ENCODE data around the gene FAM169A.

The FAM169A gene

GRCh38 chr5:74829413-74829812 lies 36.8 kb downstream of the FAM169A start (continued):
- TF ChIP-seq POU6F1 (CRISPR knock-in tag; IDR thresholded peaks at IDR 0.05; ENCODE audit: borderline replicate concordance, low read depth), result no peak
- TF ChIP-seq ESRRG (CRISPR knock-in tag; IDR thresholded peaks at IDR 0.05), result no peak
- TF ChIP-seq GLIS3 (CRISPR knock-in tag; IDR thresholded peaks at IDR 0.05), result no peak
- no peak for TF ChIP-seq BACH2 (CRISPR knock-in tag; IDR thresholded peaks at IDR 0.05; ENCODE audit: borderline replicate concordance)
- TF ChIP-seq ZNF565 (CRISPR knock-in tag; conservative IDR thresholded peaks at IDR 0.05; ENCODE audit: low read depth), result no peak
- TF ChIP-seq ARNTL (CRISPR knock-in tag; IDR thresholded peaks at IDR 0.05; ENCODE audit: borderline replicate concordance, low read depth), result no peak
- TF ChIP-seq CSDC2 (CRISPR knock-in tag; IDR thresholded peaks at IDR 0.05), result no peak
- TF ChIP-seq TCF4 (CRISPR knock-in tag; IDR thresholded peaks at IDR 0.05; ENCODE audit: borderline replicate concordance), result no peak
- no peak for TF ChIP-seq ZNF8 (CRISPR knock-in tag; IDR thresholded peaks at IDR 0.05)

GRCh38 chr5:74822288-74822687 lies 43.9 kb downstream of the FAM169A start:
- TF ChIP-seq ZFP3 (CRISPR knock-in tag; IDR thresholded peaks at IDR 0.05) (no peak), CSRNP3 (CRISPR knock-in tag; IDR thresholded peaks at IDR 0.05) (no peak), PPARA (CRISPR knock-in tag; IDR thresholded peaks at IDR 0.05; ENCODE audit: borderline replicate concordance) (no peak), GLIS3 (CRISPR knock-in tag; IDR thresholded peaks at IDR 0.05) (no peak), SNAI2 (CRISPR knock-in tag; IDR thresholded peaks at IDR 0.05) (no peak), ESRRG (CRISPR knock-in tag; IDR thresholded peaks at IDR 0.05) (no peak), TSHZ2 (CRISPR knock-in tag; IDR thresholded peaks at IDR 0.05) (no peak), ZNF8 (CRISPR knock-in tag; IDR thresholded peaks at IDR 0.05) (no peak), ZNF70 (CRISPR knock-in tag; IDR thresholded peaks at IDR 0.05) (no peak)
- no peak for ATAC-seq

GRCh38 chr5:74816875-74817274 lies 49.3 kb downstream of the FAM169A start:
- no peak for ATAC-seq
- TF ChIP-seq OSR1 (CRISPR knock-in tag; IDR thresholded peaks at IDR 0.05) (no peak), ZNF565 (CRISPR knock-in tag; conservative IDR thresholded peaks at IDR 0.05; ENCODE audit: low read depth) (no peak), PATZ1 (CRISPR knock-in tag; IDR thresholded peaks at IDR 0.05; ENCODE audit: borderline replicate concordance) (no peak), ESRRG (CRISPR knock-in tag; IDR thresholded peaks at IDR 0.05) (no peak), ZFP30 (CRISPR knock-in tag; IDR thresholded peaks at IDR 0.05) (no peak)

- ATAC-seq, result peak; percentile 25; the same call in 2 of the 3 replicates
- no peak for TF ChIP-seq RARB (CRISPR knock-in tag; IDR thresholded peaks at IDR 0.05)
- no peak for TF ChIP-seq ARNTL (CRISPR knock-in tag; IDR thresholded peaks at IDR 0.05; ENCODE audit: borderline replicate concordance, low read depth)
- no peak for TF ChIP-seq ZC3H10 (CRISPR knock-in tag; IDR thresholded peaks at IDR 0.05)
- no peak for TF ChIP-seq ZNF8 (CRISPR knock-in tag; IDR thresholded peaks at IDR 0.05)
- TF ChIP-seq TSHZ2 (CRISPR knock-in tag; IDR thresholded peaks at IDR 0.05), result no peak
- TF ChIP-seq OSR1 (CRISPR knock-in tag; IDR thresholded peaks at IDR 0.05), result no peak
Observed at GRCh38 chr5:74810915-74811314, 55.3 kb downstream of the FAM169A start.

All from SK-N-SH treated with all-trans-retinoic acid at 6 μM for 48 hours (cell line).